GM12878 (cell line): ENCODE results near the gene CMTM4. TPM values are rescaled to one million over a fixed set of nuclear protein-coding genes. Genes with fewer than 3 reads are reported as not detected.

Source experiments
- ATAC-seq: fragments of 200-7000 bp; cut with Tn5 transposase; 3 replicates; pipeline ENCODE4 v1.9.1; 2020; ENCODE audit warnings: mild to moderate bottlenecking, moderate library complexity
- BruUV-seq: library from RNA; stranded (reverse); fragments of 400-500 nt; replicated peaks from 2 replicates; lab custom pipeline; 2021; lab: Mats Ljungman, UMichigan
- CTCF ChIA-PET: fragments of 300-600 bp; sonication (Branson Sonifier 250); formaldehyde crosslinking; extraction: SDS; loops from one replicate; lab custom pipeline; 2021; ENCODE audit warnings: inconsistent platforms; lab: Yijun Ruan, JAX
- POLR2A ChIA-PET: fragments of 350-600 bp; formaldehyde crosslinking; extraction: SDS; loops from one replicate; lab custom pipeline; 2021; ENCODE audit warnings: inconsistent platforms; lab: Charles Lee
- RAD21 ChIA-PET: fragments of 300-600 bp; sonication (Branson Sonifier 250); formaldehyde crosslinking; loops from one replicate; lab custom pipeline; 2023; ENCODE audit warnings: antibody characterized with exemption; ENCODE audit not compliant: unreplicated experiment; lab: Charles Lee
- SMC1A ChIA-PET: fragments of 300-600 bp; sonication (Branson Sonifier 250); formaldehyde crosslinking; loops from one replicate; lab custom pipeline; 2023; ENCODE audit not compliant: unreplicated experiment, uncharacterized antibody; lab: Charles Lee
- DNase-seq: peaks from one replicate; pipeline ENCODE4 v3.0.0-alpha.2; 2011; ENCODE audit warnings: low read depth, low spot score
- FAIRE-seq: peaks from 3 replicates; lab custom pipeline; 2011; peaks lifted over from hg19 to GRCh38; lab: Jason Lieb, UNC
- H2AFZ ChIP-seq: 2 replicates; pipeline ENCODE4 v1.6.0; 2011; ENCODE audit warnings: low read depth, low read length, control low read depth; ENCODE audit not compliant: control insufficient read depth
- H3K27ac ChIP-seq: 2 replicates; pipeline ENCODE4 v1.5.1; 2011; ENCODE audit warnings: control low read depth; ENCODE audit not compliant: control insufficient read depth, insufficient read depth
- H3K27me3 ChIP-seq, 2 experiments: replicated peaks in 1 of 2; 2 replicates each; pipeline versions ENCODE4 v1.6.0 to v1.6.1; 2011; ENCODE audit warnings: low read length in 1 of 2; ENCODE audit not compliant: control insufficient read depth in 2 of 2, insufficient read depth in 2 of 2
- H3K36me3 ChIP-seq, 2 experiments: 2 replicates each; pipeline ENCODE4 v1.5.1; 2011; ENCODE audit warnings: low read length in 1 of 2; ENCODE audit not compliant: control insufficient read depth in 2 of 2, insufficient read depth in 2 of 2
- H3K4me1 ChIP-seq: 2 replicates; pipeline ENCODE4 v1.6.1; 2011; ENCODE audit warnings: mild to moderate bottlenecking, low read length, moderate library complexity, mixed read lengths; ENCODE audit not compliant: control insufficient read depth, insufficient read depth
- H3K4me2 ChIP-seq: 2 replicates; pipeline ENCODE4 v1.6.0; 2011; ENCODE audit warnings: control low read depth; ENCODE audit not compliant: control insufficient read depth, insufficient read depth
- H3K4me3 ChIP-seq: fragments of 200-600 bp; sonication (generic); 2 replicates; pipeline ENCODE4 v1.5.1; 2016
- H3K79me2 ChIP-seq: 2 replicates; pipeline ENCODE4 v1.6.0; 2011; ENCODE audit warnings: low read length; ENCODE audit not compliant: control insufficient read depth, insufficient read depth
- H3K9ac ChIP-seq: 2 replicates; pipeline ENCODE4 v1.8.0; 2011; ENCODE audit warnings: low read length, control low read depth, mixed read lengths; ENCODE audit not compliant: control insufficient read depth, insufficient read depth
- H3K9me3 ChIP-seq: replicated peaks from 3 replicates; pipeline ENCODE4 v1.5.1; 2011; ENCODE audit warnings: mild to moderate bottlenecking, low read length; ENCODE audit not compliant: control insufficient read depth, insufficient read depth
- H4K20me1 ChIP-seq: 2 replicates; pipeline ENCODE4 v1.6.0; 2011; ENCODE audit not compliant: control insufficient read depth, insufficient read depth
- BMI1 ChIP-seq: fragments of 450-650 bp; IDR thresholded peaks from 2 replicates; pipeline ENCODE4 v1.6.1; 2016; ENCODE audit warnings: mild to moderate bottlenecking, moderate library complexity, borderline replicate concordance
- FOXK2 ChIP-seq: fragments of 450-650 bp; IDR thresholded peaks from 2 replicates; pipeline ENCODE4 v1.6.1; 2017; ENCODE audit warnings: mild to moderate bottlenecking, moderate library complexity
- HCFC1 ChIP-seq: fragments of 150-350 bp; IDR thresholded peaks from 2 replicates; pipeline ENCODE4 v1.6.1; 2014; ENCODE audit warnings: low read length
- KDM1A ChIP-seq: fragments of 200-600 bp; sonication (generic); IDR thresholded peaks from 2 replicates; pipeline ENCODE4 v1.6.1; 2016; ENCODE audit warnings: borderline replicate concordance
- MEF2B ChIP-seq: fragments of 450-650 bp; IDR thresholded peaks from 2 replicates; pipeline ENCODE4 v1.6.1; 2018; ENCODE audit warnings: mild to moderate bottlenecking, moderate library complexity; ENCODE audit not compliant: partially characterized antibody, poor library complexity, severe bottlenecking
- TARDBP ChIP-seq: IDR thresholded peaks from 2 replicates; pipeline ENCODE4 v1.6.1; 2016; ENCODE audit warnings: borderline replicate concordance
- WGBS: methylation state at CpG from one replicate; pipeline ENCODE4 v1.1.6; 2016; ENCODE audit warnings: low lambda C conversion rate; ENCODE audit not compliant: insufficient replicate concordance, insufficient coverage; ENCODE audit errors: missing lambda C conversion rate; 5-methylcytosine and 5-hydroxymethylcytosine counted together
- in situ Hi-C: fragments of 300-500 bp; cut with MboI; formaldehyde crosslinking; loops from 9 replicates; pipeline ENCODE4 v1.14.3; 2018; ENCODE audit warnings: mixed read lengths
- intact Hi-C: fragments of 100-400 bp; cut with micrococcal nuclease; formaldehyde crosslinking; loops from one replicate; pipeline ENCODE4 v1.14.2; 2022; ENCODE audit not compliant: unreplicated experiment
- polyA plus RNA-seq, 11 experiments: library from polyadenylated mRNA; depleted of rRNA in 4 of 11; unstranded in 6 of 11; stranded (reverse) in 5 of 11; fragments of >200 nt; fragmentation: Nextera tagmentation in 4 of 11; fragmentation: Illumina TruSeq in 1 of 11; extraction: Ambion mirVana in 4 of 11; extraction: Trizol in 1 of 11; gene quantifications; 1 replicate in 1 of 11; 2 replicates in 10 of 11; pipeline versions ENCODE4 v1.2.1 to v1.2.3, GENCODE V29; 2011 to 2016; ENCODE audit warnings: inconsistent platforms in 2 of 11, missing spikeins in 2 of 11, low read depth in 1 of 11
- total RNA-seq, 4 experiments: library from RNA; depleted of rRNA in 3 of 4; stranded (reverse); fragments of >200 nt in 3 of 4; fragmentation: Illumina TruSeq in 1 of 4; extraction: Trizol in 1 of 4; gene quantifications; 2 replicates each; pipeline versions ENCODE4 v1.2.1 to v1.2.3, GENCODE V29; 2013 to 2021
- TF ChIP-seq, protein P1 (sequence below): fragments of 450-650 bp; IDR thresholded peaks from 2 replicates; pipeline ENCODE4 v1.6.1; 2017; ENCODE audit warnings: mild to moderate bottlenecking, low read depth, inconsistent platforms; ENCODE audit not compliant: poor library complexity, severe bottlenecking
- TF ChIP-seq, protein P2 (sequence below): IDR thresholded peaks from 2 replicates; pipeline ENCODE4 v1.6.1; 2012; ENCODE audit warnings: low read depth, low read length, improper control_type of control experiment
- TF ChIP-seq, protein P3 (sequence below): fragments of 450-650 bp; IDR thresholded peaks from 2 replicates; pipeline ENCODE4 v1.6.1; 2018; ENCODE audit warnings: mild to moderate bottlenecking, low read depth, moderate library complexity; ENCODE audit not compliant: partially characterized antibody
- TF ChIP-seq, protein P4 (sequence below): IDR thresholded peaks from 2 replicates; pipeline ENCODE4 v1.6.1; 2011; ENCODE audit warnings: borderline replicate concordance, low read depth, mild to moderate bottlenecking, moderate library complexity, low read length; ENCODE audit not compliant: insufficient read depth, poor library complexity, severe bottlenecking
- TF ChIP-seq, protein P5 (sequence below): fragments of 450-650 bp; IDR thresholded peaks from 2 replicates; pipeline ENCODE4 v1.6.1; 2016; ENCODE audit warnings: mild to moderate bottlenecking

CMTM4 gene
- total and polyA plus RNA-seq, 10 of the 15 experiments (the other 5 are each of a cell fraction or from before 2014, with no cell fraction given), result 0.02 to 0.43 (median 0.15) TPM; not detected in 2

DNA sequence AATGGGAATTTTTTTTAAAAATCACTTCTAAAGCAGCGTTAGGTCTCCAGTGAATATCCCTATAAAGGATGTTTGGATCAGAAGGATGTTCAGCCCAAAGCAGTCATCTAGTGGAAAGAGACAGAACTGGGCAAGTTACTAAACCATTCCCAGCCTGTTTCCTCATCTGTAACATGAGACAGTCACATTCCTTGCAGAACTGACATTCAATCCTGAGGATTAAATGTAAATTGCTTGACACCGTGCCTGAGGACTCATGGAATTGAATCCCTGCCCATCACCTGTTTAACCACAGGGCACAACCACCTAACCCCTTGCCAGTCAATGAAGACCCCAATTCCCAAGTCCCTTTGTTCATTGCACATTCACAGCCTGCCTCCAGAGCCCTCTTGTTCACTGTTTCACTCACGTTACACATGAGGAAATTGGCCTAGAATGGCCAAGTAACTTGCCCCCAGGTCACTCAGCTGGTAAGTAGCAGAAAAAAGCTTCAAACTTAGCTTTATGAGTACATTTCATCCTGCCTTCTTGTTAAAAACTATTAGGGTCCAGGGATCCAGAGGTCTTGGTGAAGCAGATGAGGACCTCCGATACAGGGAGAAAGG is 115.8 kb downstream of the CMTM4 start:
- no peak overlapping the region for H3K4me2 ChIP-seq
- intact Hi-C loops, result no loop called here
- DNase-seq, result no peak
- H3K9me3 ChIP-seq, result no peaks in the 10 kb centered on the region
- CTCF ChIA-PET, result interaction anchor here (0.6 to 4.7 kb wide), 4 partner anchors 9 to 73 kb away, joined by 3 to 31 read pairs (median 4); no protein-coding TSS in a partner anchor
- no peak for TF ChIP-seq FOXK2
- no peak for TF ChIP-seq BMI1
- TF ChIP-seq, protein P1, sequence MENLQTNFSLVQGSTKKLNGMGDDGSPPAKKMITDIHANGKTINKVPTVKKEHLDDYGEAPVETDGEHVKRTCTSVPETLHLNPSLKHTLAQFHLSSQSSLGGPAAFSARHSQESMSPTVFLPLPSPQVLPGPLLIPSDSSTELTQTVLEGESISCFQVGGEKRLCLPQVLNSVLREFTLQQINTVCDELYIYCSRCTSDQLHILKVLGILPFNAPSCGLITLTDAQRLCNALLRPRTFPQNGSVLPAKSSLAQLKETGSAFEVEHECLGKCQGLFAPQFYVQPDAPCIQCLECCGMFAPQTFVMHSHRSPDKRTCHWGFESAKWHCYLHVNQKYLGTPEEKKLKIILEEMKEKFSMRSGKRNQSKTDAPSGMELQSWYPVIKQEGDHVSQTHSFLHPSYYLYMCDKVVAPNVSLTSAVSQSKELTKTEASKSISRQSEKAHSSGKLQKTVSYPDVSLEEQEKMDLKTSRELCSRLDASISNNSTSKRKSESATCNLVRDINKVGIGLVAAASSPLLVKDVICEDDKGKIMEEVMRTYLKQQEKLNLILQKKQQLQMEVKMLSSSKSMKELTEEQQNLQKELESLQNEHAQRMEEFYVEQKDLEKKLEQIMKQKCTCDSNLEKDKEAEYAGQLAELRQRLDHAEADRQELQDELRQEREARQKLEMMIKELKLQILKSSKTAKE, result no peak
- TF ChIP-seq TARDBP, result no peak
- TF ChIP-seq, protein P2, sequence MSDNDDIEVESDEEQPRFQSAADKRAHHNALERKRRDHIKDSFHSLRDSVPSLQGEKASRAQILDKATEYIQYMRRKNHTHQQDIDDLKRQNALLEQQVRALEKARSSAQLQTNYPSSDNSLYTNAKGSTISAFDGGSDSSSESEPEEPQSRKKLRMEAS, result no peak
- TF ChIP-seq, protein P3, sequence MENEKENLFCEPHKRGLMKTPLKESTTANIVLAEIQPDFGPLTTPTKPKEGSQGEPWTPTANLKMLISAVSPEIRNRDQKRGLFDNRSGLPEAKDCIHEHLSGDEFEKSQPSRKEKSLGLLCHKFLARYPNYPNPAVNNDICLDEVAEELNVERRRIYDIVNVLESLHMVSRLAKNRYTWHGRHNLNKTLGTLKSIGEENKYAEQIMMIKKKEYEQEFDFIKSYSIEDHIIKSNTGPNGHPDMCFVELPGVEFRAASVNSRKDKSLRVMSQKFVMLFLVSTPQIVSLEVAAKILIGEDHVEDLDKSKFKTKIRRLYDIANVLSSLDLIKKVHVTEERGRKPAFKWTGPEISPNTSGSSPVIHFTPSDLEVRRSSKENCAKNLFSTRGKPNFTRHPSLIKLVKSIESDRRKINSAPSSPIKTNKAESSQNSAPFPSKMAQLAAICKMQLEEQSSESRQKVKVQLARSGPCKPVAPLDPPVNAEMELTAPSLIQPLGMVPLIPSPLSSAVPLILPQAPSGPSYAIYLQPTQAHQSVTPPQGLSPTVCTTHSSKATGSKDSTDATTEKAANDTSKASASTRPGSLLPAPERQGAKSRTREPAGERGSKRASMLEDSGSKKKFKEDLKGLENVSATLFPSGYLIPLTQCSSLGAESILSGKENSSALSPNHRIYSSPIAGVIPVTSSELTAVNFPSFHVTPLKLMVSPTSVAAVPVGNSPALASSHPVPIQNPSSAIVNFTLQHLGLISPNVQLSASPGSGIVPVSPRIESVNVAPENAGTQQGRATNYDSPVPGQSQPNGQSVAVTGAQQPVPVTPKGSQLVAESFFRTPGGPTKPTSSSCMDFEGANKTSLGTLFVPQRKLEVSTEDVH, result no peak
- TF ChIP-seq, protein P4, sequence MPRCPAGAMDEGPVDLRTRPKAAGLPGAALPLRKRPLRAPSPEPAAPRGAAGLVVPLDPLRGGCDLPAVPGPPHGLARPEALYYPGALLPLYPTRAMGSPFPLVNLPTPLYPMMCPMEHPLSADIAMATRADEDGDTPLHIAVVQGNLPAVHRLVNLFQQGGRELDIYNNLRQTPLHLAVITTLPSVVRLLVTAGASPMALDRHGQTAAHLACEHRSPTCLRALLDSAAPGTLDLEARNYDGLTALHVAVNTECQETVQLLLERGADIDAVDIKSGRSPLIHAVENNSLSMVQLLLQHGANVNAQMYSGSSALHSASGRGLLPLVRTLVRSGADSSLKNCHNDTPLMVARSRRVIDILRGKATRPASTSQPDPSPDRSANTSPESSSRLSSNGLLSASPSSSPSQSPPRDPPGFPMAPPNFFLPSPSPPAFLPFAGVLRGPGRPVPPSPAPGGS, result no peak
- no peak for TF ChIP-seq MEF2B
- TF ChIP-seq KDM1A, result no peak
- TF ChIP-seq HCFC1, result no peak
- TF ChIP-seq, protein P5, sequence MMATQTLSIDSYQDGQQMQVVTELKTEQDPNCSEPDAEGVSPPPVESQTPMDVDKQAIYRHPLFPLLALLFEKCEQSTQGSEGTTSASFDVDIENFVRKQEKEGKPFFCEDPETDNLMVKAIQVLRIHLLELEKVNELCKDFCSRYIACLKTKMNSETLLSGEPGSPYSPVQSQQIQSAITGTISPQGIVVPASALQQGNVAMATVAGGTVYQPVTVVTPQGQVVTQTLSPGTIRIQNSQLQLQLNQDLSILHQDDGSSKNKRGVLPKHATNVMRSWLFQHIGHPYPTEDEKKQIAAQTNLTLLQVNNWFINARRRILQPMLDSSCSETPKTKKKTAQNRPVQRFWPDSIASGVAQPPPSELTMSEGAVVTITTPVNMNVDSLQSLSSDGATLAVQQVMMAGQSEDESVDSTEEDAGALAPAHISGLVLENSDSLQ, result no peak
- TF ChIP-seq, all 136 proteins: peak for 0
- ATAC-seq (no peak), FAIRE-seq (no peak)
- in situ Hi-C loops, result no loop called here
- 52% methylated on average over 4 of the region's 4 CpGs for WGBS
- peaks cover 3% of the 10 kb centered on the region; the same call in 1 of the 2 replicates for H3K4me1 ChIP-seq
- H3K36me3 ChIP-seq, result no peaks in the 10 kb centered on the region
- H3K79me2 ChIP-seq, result no peaks in the 10 kb centered on the region
- H2AFZ ChIP-seq, result no peak overlapping the region
- H3K27ac ChIP-seq, result no peak overlapping the region
- H3K4me3 ChIP-seq, result no peak overlapping the region
- RAD21 ChIA-PET, result interaction anchor here (1.3 kb wide), 1 partner anchor 28 kb away, joined by 3 read pairs; the partner anchor contains the start of gene CKLF
- POLR2A ChIA-PET, result no interaction called here
- H3K9ac ChIP-seq, result no peak overlapping the region
- peaks cover 7 to 10% of the 10 kb centered on the region in 2 experiments; a peak in 3 of 4 replicates for H3K27me3 ChIP-seq
- H4K20me1 ChIP-seq, result no peaks in the 10 kb centered on the region
- no TSS peak for BruUV-seq
- SMC1A ChIA-PET, result no interaction called here
